Nephron (organoid): ENCODE data around the gene CEACAM19.

Source experiments
- H3K27ac Mint-ChIP-seq, 3 experiments: 2 replicates each; pipeline ENCODE4 v1.8.0; 2020; ENCODE audit warnings: mixed read lengths in 3 of 3, mild to moderate bottlenecking in 2 of 3, moderate library complexity in 1 of 3
- H3K27me3 Mint-ChIP-seq: 2 replicates; pipeline ENCODE4 v1.8.0; 2021; ENCODE audit warnings: low read depth, mild to moderate bottlenecking, moderate library complexity, mixed read lengths
- H3K36me3 Mint-ChIP-seq: 2 replicates; pipeline ENCODE4 v1.8.0; 2020; ENCODE audit warnings: low read depth, mixed read lengths
- H3K4me1 Mint-ChIP-seq: 2 replicates; pipeline ENCODE4 v1.8.0; 2020; ENCODE audit warnings: mixed read lengths
- H3K4me3 Mint-ChIP-seq, 3 experiments: 2 replicates each; pipeline ENCODE4 v1.8.0; 2020; ENCODE audit warnings: mild to moderate bottlenecking in 3 of 3, mixed read lengths in 3 of 3, moderate library complexity in 2 of 3
- H3K9me3 Mint-ChIP-seq: 2 replicates; pipeline ENCODE4 v1.8.0; 2020; ENCODE audit warnings: mixed read lengths
- TF ChIP-seq, protein P1 (sequence below), 3 experiments: fragments of 200-600 bp; sonication (generic); IDR thresholded peaks; one replicate each; pipeline ENCODE4 v1.5.0; 2021; ENCODE audit warnings: antibody characterized with exemption in 3 of 3; ENCODE audit not compliant: unreplicated experiment in 3 of 3

Gene CEACAM19

DNA sequence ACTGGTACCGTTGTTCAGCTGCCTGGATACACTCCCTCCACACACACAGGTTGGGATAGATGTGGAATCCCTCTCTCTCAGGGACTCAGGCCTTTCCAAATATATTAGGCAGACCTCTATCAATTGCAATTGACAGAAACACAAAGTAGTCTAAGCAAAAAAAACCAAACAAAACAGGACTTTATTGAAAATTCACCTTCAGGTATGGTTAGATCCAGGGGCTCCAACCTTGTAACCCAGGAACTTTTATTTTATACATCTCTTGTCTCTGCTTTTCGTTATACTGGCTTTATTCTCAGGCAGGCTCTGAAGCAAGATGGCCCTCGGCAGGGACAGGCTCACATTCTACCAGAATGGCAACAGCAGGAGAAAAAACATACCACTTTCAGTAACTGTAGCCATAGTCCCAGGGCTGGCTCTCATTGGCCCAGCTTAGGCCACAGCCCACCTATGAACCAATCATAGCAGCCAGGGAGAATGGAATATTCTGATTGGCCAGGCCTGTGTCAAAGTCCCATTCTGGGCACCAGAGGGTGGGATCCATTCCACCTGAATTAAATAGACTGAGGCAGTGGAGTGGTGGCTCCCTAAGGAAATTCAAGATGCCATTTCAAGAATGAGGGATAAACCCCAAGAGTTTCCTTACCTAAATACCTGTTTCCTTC lies 13.1 kb upstream of the CEACAM19 start:
- Mint-ChIP-seq H3K27me3 (no peaks in the 10 kb centered on the region), H3K27ac (no peak overlapping the region), H3K4me3 (no peak overlapping the region), H3K36me3 (peaks cover 56% of the 10 kb centered on the region), H3K9me3 (no peaks in the 10 kb centered on the region), H3K4me1 (peaks cover 16% of the 10 kb centered on the region)
- TF ChIP-seq, protein P1, sequence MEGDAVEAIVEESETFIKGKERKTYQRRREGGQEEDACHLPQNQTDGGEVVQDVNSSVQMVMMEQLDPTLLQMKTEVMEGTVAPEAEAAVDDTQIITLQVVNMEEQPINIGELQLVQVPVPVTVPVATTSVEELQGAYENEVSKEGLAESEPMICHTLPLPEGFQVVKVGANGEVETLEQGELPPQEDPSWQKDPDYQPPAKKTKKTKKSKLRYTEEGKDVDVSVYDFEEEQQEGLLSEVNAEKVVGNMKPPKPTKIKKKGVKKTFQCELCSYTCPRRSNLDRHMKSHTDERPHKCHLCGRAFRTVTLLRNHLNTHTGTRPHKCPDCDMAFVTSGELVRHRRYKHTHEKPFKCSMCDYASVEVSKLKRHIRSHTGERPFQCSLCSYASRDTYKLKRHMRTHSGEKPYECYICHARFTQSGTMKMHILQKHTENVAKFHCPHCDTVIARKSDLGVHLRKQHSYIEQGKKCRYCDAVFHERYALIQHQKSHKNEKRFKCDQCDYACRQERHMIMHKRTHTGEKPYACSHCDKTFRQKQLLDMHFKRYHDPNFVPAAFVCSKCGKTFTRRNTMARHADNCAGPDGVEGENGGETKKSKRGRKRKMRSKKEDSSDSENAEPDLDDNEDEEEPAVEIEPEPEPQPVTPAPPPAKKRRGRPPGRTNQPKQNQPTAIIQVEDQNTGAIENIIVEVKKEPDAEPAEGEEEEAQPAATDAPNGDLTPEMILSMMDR (IDR thresholded peaks at IDR 0.05; ENCODE audit: unreplicated experiment in 3 of 3) = no peak

DNA sequence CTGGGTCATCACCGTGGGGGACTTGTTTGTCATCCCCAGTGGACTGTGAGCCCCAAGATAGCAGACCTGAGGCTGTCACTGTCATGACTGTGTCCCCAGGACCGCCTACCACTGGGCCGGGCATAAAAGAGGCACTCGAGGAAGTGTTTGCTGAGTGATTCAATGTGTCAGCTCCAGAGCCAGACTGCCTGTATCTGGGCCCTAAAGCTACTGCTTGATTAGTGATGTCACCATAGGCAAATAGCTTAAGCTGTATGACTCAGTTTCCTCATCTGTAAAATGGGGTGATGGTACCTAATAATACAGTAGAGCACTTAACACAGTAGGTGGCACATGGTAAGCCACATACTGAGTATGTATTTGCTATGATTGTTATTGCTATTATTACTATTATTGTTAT lies 11.2 kb upstream of the CEACAM19 start:
- Mint-ChIP-seq H3K4me3 (no peak overlapping the region), H3K4me1 (peaks cover 19% of the 10 kb centered on the region), H3K36me3 (peaks cover 50% of the 10 kb centered on the region), H3K9me3 (no peaks in the 10 kb centered on the region), H3K27ac (no peak overlapping the region), H3K27me3 (no peaks in the 10 kb centered on the region)
- TF ChIP-seq, protein P1 (IDR thresholded peaks at IDR 0.05; ENCODE audit: unreplicated experiment in 3 of 3) = no peak

DNA sequence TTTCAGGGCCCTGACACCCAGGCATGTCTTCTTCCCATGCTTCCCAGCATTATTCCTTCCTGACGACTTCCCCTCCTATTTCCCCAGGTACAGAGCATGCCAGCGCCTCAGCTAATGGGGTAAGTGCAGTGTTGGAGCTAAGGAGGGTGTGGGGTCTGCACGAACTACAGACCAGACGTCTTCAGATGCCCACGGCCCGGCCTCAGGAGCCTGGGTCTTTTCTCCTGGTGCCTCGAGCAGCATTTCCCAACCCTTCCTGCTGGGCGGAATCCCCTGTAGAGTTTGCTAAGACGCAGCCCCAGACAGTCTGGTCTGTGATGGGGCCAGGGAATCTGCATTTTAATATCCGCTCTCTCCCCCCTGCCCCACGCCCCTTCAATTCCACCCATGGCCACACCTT lies 10.1 kb upstream of the CEACAM19 start:
- Mint-ChIP-seq H3K36me3 (peaks cover 44% of the 10 kb centered on the region), H3K4me3 (no peak overlapping the region), H3K4me1 (peaks cover 19% of the 10 kb centered on the region), H3K27me3 (no peaks in the 10 kb centered on the region), H3K27ac (no peak overlapping the region), H3K9me3 (no peaks in the 10 kb centered on the region)
- TF ChIP-seq, protein P1 (IDR thresholded peaks at IDR 0.05; ENCODE audit: unreplicated experiment in 3 of 3) = no peak

DNA sequence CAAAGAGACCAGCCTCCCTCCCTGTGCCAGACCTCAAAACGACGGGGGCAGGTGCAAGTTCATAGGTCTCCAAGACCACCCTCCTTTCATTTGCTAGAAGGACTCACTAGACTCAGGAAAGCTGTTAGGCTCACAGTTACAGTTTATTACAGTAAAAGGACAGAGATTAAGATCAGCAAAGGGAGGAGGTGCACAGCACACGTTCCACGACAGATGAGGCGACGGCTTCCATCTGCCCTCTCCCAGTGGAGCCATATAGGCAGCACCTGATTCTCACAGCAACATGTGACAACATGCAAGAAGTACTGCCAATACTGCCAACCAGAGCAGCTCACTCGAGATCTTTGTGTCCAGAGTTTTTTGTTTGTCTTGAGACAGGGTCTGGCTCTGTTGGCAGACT lies 9.4 kb upstream of the CEACAM19 start:
- H3K4me3 Mint-ChIP-seq = no peak overlapping the region
- no peaks in the 10 kb centered on the region for H3K27me3 Mint-ChIP-seq
- H3K9me3 Mint-ChIP-seq = no peaks in the 10 kb centered on the region
- TF ChIP-seq, protein P1 (IDR thresholded peaks at IDR 0.05; ENCODE audit: unreplicated experiment in 3 of 3) = no peak
- H3K36me3 Mint-ChIP-seq = peaks cover 39% of the 10 kb centered on the region
- H3K27ac Mint-ChIP-seq = peak overlapping the region in 2 of 3 experiments; percentile 9 to 23
- H3K4me1 Mint-ChIP-seq = peaks cover 19% of the 10 kb centered on the region

DNA sequence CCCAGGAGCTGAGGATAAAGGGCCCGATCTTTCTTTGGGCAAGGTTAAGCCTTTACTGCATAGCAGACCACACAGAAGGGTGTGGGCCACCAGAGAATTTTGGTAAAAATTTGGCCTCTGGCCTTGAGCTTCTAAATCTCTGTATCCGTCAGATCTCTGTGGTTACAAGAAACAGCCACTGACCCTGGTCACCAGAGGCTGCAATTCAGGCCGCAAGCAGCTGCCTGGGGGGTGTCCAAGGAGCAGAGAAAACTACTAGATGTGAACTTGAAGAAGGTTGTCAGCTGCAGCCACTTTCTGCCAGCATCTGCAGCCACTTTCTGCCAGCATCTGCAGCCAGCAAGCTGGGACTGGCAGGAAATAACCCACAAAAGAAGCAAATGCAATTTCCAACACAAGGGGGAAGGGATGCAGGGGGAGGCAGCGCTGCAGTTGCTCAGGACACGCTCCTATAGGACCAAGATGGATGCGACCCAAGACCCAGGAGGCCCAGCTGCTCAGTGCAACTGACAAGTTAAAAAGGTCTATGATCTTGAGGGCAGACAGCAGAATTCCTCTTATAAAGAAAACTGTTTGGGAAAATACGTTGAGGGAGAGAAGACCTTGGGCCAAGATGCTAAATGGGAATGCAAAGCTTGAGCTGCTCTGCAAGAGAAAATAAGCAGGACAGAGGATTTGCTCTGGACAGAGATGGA lies 8.4 kb upstream of the CEACAM19 start:
- H3K4me3 Mint-ChIP-seq = no peak overlapping the region
- TF ChIP-seq, protein P1 (IDR thresholded peaks at IDR 0.05; ENCODE audit: unreplicated experiment in 3 of 3) = no peak
- H3K27ac Mint-ChIP-seq = peak overlapping the region; percentile 23 to 53 (median 32)
- peaks cover 19% of the 10 kb centered on the region for H3K4me1 Mint-ChIP-seq
- no peaks in the 10 kb centered on the region for H3K27me3 Mint-ChIP-seq
- H3K36me3 Mint-ChIP-seq = peaks cover 30% of the 10 kb centered on the region
- H3K9me3 Mint-ChIP-seq = no peaks in the 10 kb centered on the region

DNA sequence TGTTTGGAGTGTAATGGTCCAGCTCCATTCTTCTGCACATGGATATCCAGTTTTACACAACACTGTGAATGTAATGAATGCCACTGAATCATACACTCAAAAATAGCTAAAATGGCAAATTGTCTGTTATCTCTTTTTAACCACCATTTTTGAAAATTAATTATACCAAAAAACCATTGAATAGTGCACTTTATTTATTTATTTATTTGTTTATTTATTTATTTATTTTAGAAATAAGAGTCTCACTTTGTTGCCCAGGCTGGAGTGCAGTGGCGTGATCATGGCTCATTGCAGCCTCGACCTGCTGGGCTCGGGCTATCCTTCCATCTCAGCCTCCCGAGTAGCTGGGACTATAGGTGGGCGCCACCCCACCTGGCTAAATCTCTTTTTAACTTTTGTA lies 7.3 kb upstream of the CEACAM19 start:
- H3K4me1 Mint-ChIP-seq = peaks cover 19% of the 10 kb centered on the region
- no peaks in the 10 kb centered on the region for H3K27me3 Mint-ChIP-seq
- H3K27ac Mint-ChIP-seq = no peak overlapping the region
- H3K9me3 Mint-ChIP-seq = no peaks in the 10 kb centered on the region
- TF ChIP-seq, protein P1 (IDR thresholded peaks at IDR 0.05; ENCODE audit: unreplicated experiment in 3 of 3) = no peak
- no peak overlapping the region for H3K4me3 Mint-ChIP-seq
- peaks cover 18% of the 10 kb centered on the region for H3K36me3 Mint-ChIP-seq
